Measurements from ENCODE around the gene TMEM168.

DNA sequence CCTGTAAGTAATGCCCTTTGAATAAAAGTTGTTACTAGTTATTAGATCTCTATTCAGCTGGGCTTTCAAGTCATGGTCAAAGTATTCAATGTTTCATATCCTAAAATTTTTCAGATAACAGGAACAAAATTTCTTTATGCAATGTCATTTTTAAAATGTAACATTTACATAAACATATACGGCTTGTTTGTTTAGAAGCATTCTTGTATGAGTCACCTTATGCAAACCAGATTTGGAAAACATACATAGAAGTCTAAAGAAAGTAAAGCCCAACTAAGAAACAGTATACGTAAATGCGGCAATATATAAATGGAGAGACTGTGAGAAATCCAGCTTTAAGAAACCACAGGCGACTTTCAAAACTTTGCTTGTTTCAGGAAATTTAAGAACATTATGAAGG is 10.5 kb downstream of the TMEM168 start:
- no peak for TF ChIP-seq CTCF (IDR thresholded peaks at IDR 0.05)
- no peak for TF ChIP-seq POLR2A (IDR thresholded peaks at IDR 0.05)

All from right lobe of liver (tissue), 4 donors.